Measurements from ENCODE around the gene CXCL14. TPM values are rescaled to one million over a fixed set of nuclear protein-coding genes. Genes with fewer than 3 reads are reported as not detected.
A peak's percentile ranks its signal among the peaks of the same experiment; 100 is the strongest.

Gene CXCL14
- total RNA-seq, 2 donors from 2014 or later: 0.20 to 0.44 TPM

- TF ChIP-seq, protein P1, sequence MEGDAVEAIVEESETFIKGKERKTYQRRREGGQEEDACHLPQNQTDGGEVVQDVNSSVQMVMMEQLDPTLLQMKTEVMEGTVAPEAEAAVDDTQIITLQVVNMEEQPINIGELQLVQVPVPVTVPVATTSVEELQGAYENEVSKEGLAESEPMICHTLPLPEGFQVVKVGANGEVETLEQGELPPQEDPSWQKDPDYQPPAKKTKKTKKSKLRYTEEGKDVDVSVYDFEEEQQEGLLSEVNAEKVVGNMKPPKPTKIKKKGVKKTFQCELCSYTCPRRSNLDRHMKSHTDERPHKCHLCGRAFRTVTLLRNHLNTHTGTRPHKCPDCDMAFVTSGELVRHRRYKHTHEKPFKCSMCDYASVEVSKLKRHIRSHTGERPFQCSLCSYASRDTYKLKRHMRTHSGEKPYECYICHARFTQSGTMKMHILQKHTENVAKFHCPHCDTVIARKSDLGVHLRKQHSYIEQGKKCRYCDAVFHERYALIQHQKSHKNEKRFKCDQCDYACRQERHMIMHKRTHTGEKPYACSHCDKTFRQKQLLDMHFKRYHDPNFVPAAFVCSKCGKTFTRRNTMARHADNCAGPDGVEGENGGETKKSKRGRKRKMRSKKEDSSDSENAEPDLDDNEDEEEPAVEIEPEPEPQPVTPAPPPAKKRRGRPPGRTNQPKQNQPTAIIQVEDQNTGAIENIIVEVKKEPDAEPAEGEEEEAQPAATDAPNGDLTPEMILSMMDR (conservative IDR thresholded peaks at IDR 0.05): no peak
- Histone ChIP-seq H3K9ac (ENCODE audit: extremely low read depth, low read length, poor library complexity, severe bottlenecking) (no peak overlapping the region), H3K9me3 (ENCODE audit: control insufficient read depth, low read length) (no peaks in the 10 kb centered on the region), H3K4me3 (ENCODE audit: low read length) (no peak overlapping the region), H3K27ac (ENCODE audit: low read depth, low read length) (no peak overlapping the region), H3K36me3 (ENCODE audit: control insufficient read depth, insufficient read depth, low read length) (no peaks in the 10 kb centered on the region), H3K27me3 (ENCODE audit: control insufficient read depth, insufficient read depth, low read length, poor library complexity, severe bottlenecking) (peaks cover 51% of the 10 kb centered on the region), H3K4me1 (ENCODE audit: control insufficient read depth, insufficient read depth, low read length) (peaks cover 15% of the 10 kb centered on the region)
- Mint-ChIP-seq H3K4me1 (peaks cover 25% of the 10 kb centered on the region), H3K9me3 (no peaks in the 10 kb centered on the region), H3K4me3 (peak overlapping the region; percentile 66), H3K27ac (no peak overlapping the region), H3K27me3 (ENCODE audit: insufficient read depth) (peaks cover 78% of the 10 kb centered on the region), H3K36me3 (ENCODE audit: low read depth) (no peaks in the 10 kb centered on the region)
- DNase-seq: no peak
- 67% methylated on average over 8 of the region's 8 CpGs; no CpG with 5 or more reads in 1 of the 2 experiments for WGBS, 2 experiments (ENCODE audit: insufficient coverage in 1 of 2, insufficient read length in 1 of 2)
These were observed 1.4 kb downstream of the CXCL14 start for GRCh38 chr5:135577421-135577820.

GRCh38 chr5:135576075-135576599 lies 2.7 kb downstream of the CXCL14 start:
- peaks cover 45% of the 10 kb centered on the region for H3K27me3 ChIP-seq (ENCODE audit: control insufficient read depth, insufficient read depth, low read length, poor library complexity, severe bottlenecking)
- H3K27ac ChIP-seq (ENCODE audit: low read depth, low read length): no peak overlapping the region

DNA sequence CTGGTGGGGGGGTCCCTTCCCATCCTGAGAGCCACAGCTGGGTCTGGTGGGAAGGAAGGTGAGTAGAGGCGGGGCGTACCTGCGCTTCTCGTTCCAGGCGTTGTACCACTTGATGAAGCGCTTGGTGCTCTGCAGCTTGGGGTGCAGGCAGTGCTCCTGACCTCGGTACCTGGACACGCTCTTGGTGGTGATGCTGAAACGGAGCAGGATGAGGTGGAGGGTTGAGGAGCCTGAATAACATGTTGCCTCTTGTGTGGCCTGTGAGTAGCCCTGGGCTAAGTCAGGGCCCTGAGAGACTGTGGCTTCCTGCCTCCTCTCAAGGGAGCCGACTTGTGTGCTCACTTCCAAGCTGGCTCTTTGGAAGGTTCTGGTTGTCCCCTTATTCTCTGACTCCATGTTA lies 4.3 kb downstream of the CXCL14 start:
- Mint-ChIP-seq H3K27me3 (ENCODE audit: insufficient read depth) (peaks cover 61% of the 10 kb centered on the region), H3K27ac (no peak overlapping the region), H3K4me3 (no peak overlapping the region), H3K4me1 (peaks cover 25% of the 10 kb centered on the region), H3K36me3 (ENCODE audit: low read depth) (no peaks in the 10 kb centered on the region), H3K9me3 (no peaks in the 10 kb centered on the region)
- Histone ChIP-seq H3K27me3 (ENCODE audit: control insufficient read depth, insufficient read depth, low read length, poor library complexity, severe bottlenecking) (peaks cover 28% of the 10 kb centered on the region), H3K4me1 (ENCODE audit: control insufficient read depth, insufficient read depth, low read length) (peaks cover 15% of the 10 kb centered on the region), H3K27ac (ENCODE audit: low read depth, low read length) (no peak overlapping the region), H3K4me3 (ENCODE audit: low read length) (no peak overlapping the region), H3K9me3 (ENCODE audit: control insufficient read depth, low read length) (no peaks in the 10 kb centered on the region), H3K36me3 (ENCODE audit: control insufficient read depth, insufficient read depth, low read length) (no peaks in the 10 kb centered on the region), H3K9ac (ENCODE audit: extremely low read depth, low read length, poor library complexity, severe bottlenecking) (no peak overlapping the region)
- DNase-seq: no peak
- 89 to 97% methylated on average over 2 to 10 of the region's 10 CpGs for WGBS, 2 experiments (ENCODE audit: insufficient coverage in 1 of 2, insufficient read length in 1 of 2)
- TF ChIP-seq, protein P1 (conservative IDR thresholded peaks at IDR 0.05): no peak

More at GRCh38 chr5:135576075-135576599, 2.7 kb downstream of the CXCL14 start:
- Histone ChIP-seq H3K4me3 (ENCODE audit: low read length) (no peak overlapping the region), H3K36me3 (ENCODE audit: control insufficient read depth, insufficient read depth, low read length) (no peaks in the 10 kb centered on the region), H3K4me1 (ENCODE audit: control insufficient read depth, insufficient read depth, low read length) (peaks cover 15% of the 10 kb centered on the region), H3K9ac (ENCODE audit: extremely low read depth, low read length, poor library complexity, severe bottlenecking) (no peak overlapping the region), H3K9me3 (ENCODE audit: control insufficient read depth, low read length) (no peaks in the 10 kb centered on the region)
- 24 to 54% methylated on average over 2 to 6 of the region's 6 CpGs for WGBS, 2 experiments (ENCODE audit: insufficient coverage in 1 of 2, insufficient read length in 1 of 2)
- H3K27ac Mint-ChIP-seq: no peak overlapping the region
- no peaks in the 10 kb centered on the region for H3K9me3 Mint-ChIP-seq
- H3K4me3 Mint-ChIP-seq: no peak overlapping the region
- no peaks in the 10 kb centered on the region for H3K36me3 Mint-ChIP-seq (ENCODE audit: low read depth)
- peaks cover 25% of the 10 kb centered on the region for H3K4me1 Mint-ChIP-seq
- peak; percentile 87 for DNase-seq
- peaks cover 74% of the 10 kb centered on the region for H3K27me3 Mint-ChIP-seq (ENCODE audit: insufficient read depth)
- TF ChIP-seq, protein P1 (conservative IDR thresholded peaks at IDR 0.05): no peak
